Adrenal gland (tissue), 12 donors: ENCODE results near the gene PGAP1. TPM values are rescaled to one million over a fixed set of nuclear protein-coding genes. Genes with fewer than 3 reads are reported as not detected.
A peak's percentile ranks its signal among the peaks of the same experiment; 100 is the strongest.

ENCODE experiments used
- DNase-seq, 7 donors: peaks; one replicate each; pipeline ENCODE4 v3.0.0-alpha.2; 2019 to 2020
- H3K27ac ChIP-seq, 5 donors: fragments of 200-600 bp; sonication (generic) in 4 of 5; 1 replicate in 3 of 5; 2 replicates in 2 of 5; pipeline versions ENCODE4 v1.5.1 to v1.8.0; 2016 to 2020; ENCODE audit warnings: mild to moderate bottlenecking in 1 of 5
- H3K27me3 ChIP-seq: fragments of 200-600 bp; 2 replicates; pipeline ENCODE4 v1.8.0; 2021
- H3K36me3 ChIP-seq, 2 donors: fragments of 200-600 bp; replicated peaks in 1 of 2; 1 replicate in 1 of 2; 2 replicates in 1 of 2; pipeline versions ENCODE4 v1.5.1 to v1.8.0; 2018 to 2022
- H3K4me1 ChIP-seq, 2 donors: fragments of 200-600 bp; replicated peaks in 1 of 2; 1 replicate in 1 of 2; 2 replicates in 1 of 2; pipeline versions ENCODE4 v1.5.1 to v1.8.0; 2018 to 2021
- H3K4me3 ChIP-seq, 4 donors: fragments of 200-600 bp; sonication (generic) in 3 of 4; one replicate each; pipeline ENCODE4 v1.5.1; 2016 to 2018
- H3K9me3 ChIP-seq, 3 donors: fragments of 200-600 bp; sonication (generic) in 1 of 3; replicated peaks in 1 of 3; 1 replicate in 2 of 3; 2 replicates in 1 of 3; pipeline versions ENCODE4 v1.5.1 to v1.8.0; 2016 to 2021
- CTCF ChIP-seq, 6 experiments: fragments of 450-650 bp in 4 of 6; fragments of 200-600 bp in 2 of 6; sonication (generic) in 1 of 6; IDR thresholded peaks; 1 replicate in 5 of 6; 2 replicates in 1 of 6; pipeline versions ENCODE4 v1.5.1 to v1.8.0; 2016 to 2021; ENCODE audit warnings: antibody characterized with exemption in 6 of 6, mild to moderate bottlenecking in 2 of 6, moderate library complexity in 1 of 6
- POLR2A ChIP-seq, 2 donors: fragments of 450-650 bp; IDR thresholded peaks; one replicate each; pipeline ENCODE4 v1.6.1; 2017; ENCODE audit warnings: antibody characterized with exemption in 2 of 2, mild to moderate bottlenecking in 2 of 2, moderate library complexity in 1 of 2
- WGBS, 4 donors: extraction: QIAGEN DNeasy Blood & Tissue Kit in 2 of 4; methylation state at CpG; one replicate each; pipeline versions ENCODE4 v1.1.5 to v1.1.7; 2013 to 2017; 5-methylcytosine and 5-hydroxymethylcytosine counted together
- intact Hi-C, 2 donors: fragments of 100-400 bp; cut with DNase I; formaldehyde crosslinking; loops; one replicate each; pipeline versions ENCODE4 v1.14.1 to v1.15.0; 2022 to 2023
- polyA plus RNA-seq, 3 donors: library from polyadenylated mRNA; stranded (reverse); fragments of 200-250 nt in 2 of 3; fragments of 350-450 nt in 1 of 3; fragmentation: Illumina TruSeq in 1 of 3; extraction: RNeasy Lipid Tissue Mini Kit (QIAGEN cat#74804) in 1 of 3; gene quantifications; one replicate each; pipeline ENCODE4 v1.2.3, GENCODE V29; 2013 to 2014
- total RNA-seq, 9 donors: library from RNA; depleted of rRNA in 4 of 9; stranded (reverse); fragments of >200 nt in 4 of 9; fragments of 120-200 nt in 1 of 9; fragmentation: NEBNext Ultra II Directional in 1 of 9; extraction: Animal tissue kit (Norgen Biotek cat#: 25700) in 1 of 9; gene quantifications; one replicate each; pipeline versions ENCODE4 v1.1.0 to v1.2.4, GENCODE V29; 2013 to 2023
- donor health status: healthy with polysubstance abuse.
- donor health status: Bipolar disorder and iron deficiency.
- donor health status: DM: yes; HTN: yes; CAD: no.
- donor health status: DM: no; HTN: no; CAD: no.
- donor health status: DM: no; HTN: no; CAD: no.
- donor health status: DM: yes; HTN: yes; CAD: no.

PGAP1 gene
- total and polyA plus RNA-seq, 12 donors, result 1.8 to 11.6 (median 6.5) TPM

DNA sequence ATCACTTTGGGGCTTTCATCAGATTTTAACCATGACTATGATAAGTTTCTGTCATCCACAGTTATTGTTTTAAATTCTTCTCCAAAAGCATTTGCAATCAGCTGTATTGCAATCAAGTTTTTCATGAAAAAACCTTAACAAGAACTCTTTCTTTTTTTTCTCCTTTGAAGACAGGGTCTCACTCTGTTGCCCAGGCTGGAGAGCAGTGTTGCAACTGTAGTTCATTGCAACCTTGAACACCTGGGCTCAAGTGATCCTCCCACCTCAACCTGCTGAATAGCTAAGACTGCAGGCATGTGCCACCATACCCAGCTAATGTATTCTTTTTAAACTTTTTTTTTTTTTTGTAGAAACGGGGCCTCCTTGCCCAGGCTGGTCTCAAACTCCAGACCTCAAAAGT, 71.9 kb downstream of the PGAP1 start:
- intact Hi-C loops, result no loop called here
- 88 to 96% (median 92%) methylated on average over 1 of the region's 1 CpG for WGBS, 4 donors
- no peaks in the 10 kb centered on the region for H3K27me3 ChIP-seq
- no peak for TF ChIP-seq CTCF (IDR thresholded peaks at IDR 0.05)
- no peak for TF ChIP-seq POLR2A (IDR thresholded peaks at IDR 0.05)
- no peaks in the 10 kb centered on the region for H3K4me1 ChIP-seq
- H3K36me3 ChIP-seq, result no peaks in the 10 kb centered on the region
- no peaks in the 10 kb centered on the region for H3K9me3 ChIP-seq
- H3K4me3 ChIP-seq, result no peak overlapping the region
- no peak overlapping the region for H3K27ac ChIP-seq
- DNase-seq, result no peak

- H3K36me3 ChIP-seq, result no peaks in the 10 kb centered on the region
- WGBS, 4 donors, result 66 to 69% (median 68%) methylated on average over 4 of the region's 4 CpGs
- no peak overlapping the region for H3K4me3 ChIP-seq
- H3K9me3 ChIP-seq, result no peaks in the 10 kb centered on the region
- no peak overlapping the region for H3K27ac ChIP-seq
- intact Hi-C loops, result no loop called here
- H3K27me3 ChIP-seq, result no peaks in the 10 kb centered on the region
- TF ChIP-seq CTCF (IDR thresholded peaks at IDR 0.05), result no peak
- TF ChIP-seq POLR2A (IDR thresholded peaks at IDR 0.05), result no peak
- DNase-seq, result no peak
- H3K4me1 ChIP-seq, result no peaks in the 10 kb centered on the region
Measured at GRCh38 chr2:196853301-196854087, 73.0 kb downstream of the PGAP1 start.

DNA sequence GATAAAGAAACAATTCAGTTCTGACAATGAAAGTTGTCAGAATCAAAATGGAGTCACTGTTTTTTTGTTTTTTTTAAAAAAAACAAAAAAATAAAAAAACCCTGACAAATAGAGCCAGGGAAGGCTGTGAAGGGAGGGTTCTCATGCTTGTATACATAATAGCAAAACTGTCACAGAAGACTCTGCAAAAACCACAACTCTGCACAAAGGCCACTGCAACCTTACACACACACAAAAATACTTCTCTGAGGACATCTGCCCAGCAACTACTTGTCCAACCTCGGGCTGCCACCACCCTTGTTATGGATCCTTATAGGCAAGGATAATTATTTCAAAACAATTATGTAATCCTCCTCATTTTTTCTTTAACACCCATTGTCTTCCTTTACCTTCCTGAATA, 75.4 kb downstream of the PGAP1 start:
- Histone ChIP-seq H3K4me1 (no peaks in the 10 kb centered on the region), H3K9me3 (no peaks in the 10 kb centered on the region), H3K27ac (no peak overlapping the region), H3K4me3 (no peak overlapping the region), H3K27me3 (no peaks in the 10 kb centered on the region), H3K36me3 (no peaks in the 10 kb centered on the region)
- no peak for DNase-seq
- TF ChIP-seq POLR2A (IDR thresholded peaks at IDR 0.05) (no peak), CTCF (IDR thresholded peaks at IDR 0.05) (no peak)
- intact Hi-C loops, result no loop called here
- WGBS, 4 donors, result 75 to 89% (median 82%) methylated on average over 1 of the region's 1 CpG

GRCh38 chr2:196849895-196850294, 76.6 kb downstream of the PGAP1 start:
- no peaks in the 10 kb centered on the region for H3K36me3 ChIP-seq
- no peaks in the 10 kb centered on the region for H3K4me1 ChIP-seq
- no peaks in the 10 kb centered on the region for H3K27me3 ChIP-seq
- no peak for TF ChIP-seq POLR2A (IDR thresholded peaks at IDR 0.05)
- peak in 4 of 6 experiments; percentile 26 to 41 (median 33) for TF ChIP-seq CTCF (IDR thresholded peaks at IDR 0.05)
- H3K9me3 ChIP-seq, result no peaks in the 10 kb centered on the region
- no peak overlapping the region for H3K27ac ChIP-seq
- H3K4me3 ChIP-seq, result no peak overlapping the region
- DNase-seq, result peak in 4 of 7 donors; percentile 20 to 35 (median 29)
- intact Hi-C loops, result no loop called here
